ENCODE results near the gene INVS.
"Not testable (repeated sequence)": the region's sequence is repeated elsewhere in the genome, so short reads cannot be mapped to it uniquely, and the experiment has no call there.

INVS gene

DNA sequence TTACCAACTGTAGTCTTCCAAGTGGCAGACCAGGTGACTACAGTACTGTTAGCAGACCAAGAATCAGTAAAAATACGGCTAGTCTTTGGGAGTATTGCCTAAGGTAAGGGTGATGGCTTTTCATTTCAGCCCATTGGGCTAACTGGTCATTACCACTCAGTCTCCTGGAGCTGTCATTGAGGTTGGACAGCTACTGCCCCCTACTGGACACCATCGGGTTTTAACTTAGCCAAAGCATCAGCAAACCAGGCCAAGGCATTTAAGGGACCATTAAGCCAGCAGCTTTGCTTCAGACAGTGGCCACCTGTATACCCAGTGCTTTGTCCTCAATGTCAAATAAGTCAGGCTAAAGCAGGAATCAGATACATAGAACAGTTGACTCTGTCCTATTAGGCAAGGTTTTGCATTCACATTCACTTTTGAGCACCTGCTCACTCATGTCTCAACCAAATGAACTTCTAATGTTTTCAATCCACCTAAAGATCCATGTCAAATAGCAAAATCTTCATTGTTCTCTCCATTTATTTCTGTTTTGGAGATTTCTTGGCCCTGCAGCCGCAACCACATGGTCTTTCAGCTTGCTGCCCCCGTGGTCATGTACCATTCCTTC lies 117.2 kb downstream of the INVS start:
- Histone ChIP-seq H3K27me3 (ENCODE audit: control insufficient read depth, insufficient read depth, low read length) (no peaks in the 10 kb centered on the region), H3K4me3 (ENCODE audit: low read length) (no peak overlapping the region), H3K36me3 (ENCODE audit: control insufficient read depth, insufficient read depth, low read length) (no peaks in the 10 kb centered on the region), H3K27ac (ENCODE audit: low read length) (no peak overlapping the region), H3K9me3 (ENCODE audit: control insufficient read depth, insufficient read depth, low read length) (no peaks in the 10 kb centered on the region), H3K4me1 (ENCODE audit: control insufficient read depth, insufficient read depth, low read length) (no peaks in the 10 kb centered on the region)
- no CpG with 5 or more reads among the region's 4 CpGs for WGBS (ENCODE audit: insufficient coverage, insufficient read length)
- DNase-seq (ENCODE audit: low read depth, low spot score) = peak; percentile 84

- Histone ChIP-seq H3K4me1 (ENCODE audit: control insufficient read depth, insufficient read depth, low read length) (no peaks in the 10 kb centered on the region), H3K27ac (ENCODE audit: low read length) (no peak overlapping the region), H3K36me3 (ENCODE audit: control insufficient read depth, insufficient read depth, low read length) (no peaks in the 10 kb centered on the region), H3K4me3 (ENCODE audit: low read length) (no peak overlapping the region), H3K27me3 (ENCODE audit: control insufficient read depth, insufficient read depth, low read length) (no peaks in the 10 kb centered on the region), H3K9me3 (ENCODE audit: control insufficient read depth, insufficient read depth, low read length) (no peaks in the 10 kb centered on the region)
- no peak for DNase-seq (ENCODE audit: low read depth, low spot score)
- WGBS (ENCODE audit: insufficient coverage, insufficient read length) = no CpG with 5 or more reads among the region's 2 CpGs
Observed at GRCh38 chr9:100217536-100217935, 118.5 kb downstream of the INVS start.

DNA sequence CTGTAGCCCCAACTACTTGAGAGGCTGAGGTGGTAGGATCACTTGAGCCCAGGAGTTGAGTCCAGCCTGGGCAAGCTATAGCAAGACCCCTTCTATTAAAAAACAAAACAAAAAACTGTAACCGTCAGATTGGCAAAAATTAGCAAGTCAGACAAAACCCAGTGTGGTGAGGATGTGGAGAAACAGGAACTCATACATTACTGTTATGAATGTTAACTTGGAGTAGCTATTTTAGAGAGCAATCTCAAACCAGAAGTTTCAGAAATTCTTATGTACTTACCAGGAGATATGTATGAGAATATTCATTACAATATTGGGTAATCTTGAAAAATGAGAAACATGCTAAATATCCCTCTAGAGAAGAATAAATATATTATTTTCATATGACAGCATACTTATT lies 120.3 kb downstream of the INVS start:
- no CpG with 5 or more reads among the region's 1 CpG for WGBS (ENCODE audit: insufficient coverage, insufficient read length)
- no peak overlapping the region for H3K4me3 ChIP-seq (ENCODE audit: low read length)
- DNase-seq (ENCODE audit: low read depth, low spot score) = no peak
- H3K4me1 ChIP-seq (ENCODE audit: control insufficient read depth, insufficient read depth, low read length) = no peaks in the 10 kb centered on the region
- no peaks in the 10 kb centered on the region for H3K36me3 ChIP-seq (ENCODE audit: control insufficient read depth, insufficient read depth, low read length)
- H3K27me3 ChIP-seq (ENCODE audit: control insufficient read depth, insufficient read depth, low read length) = no peaks in the 10 kb centered on the region
- H3K9me3 ChIP-seq (ENCODE audit: control insufficient read depth, insufficient read depth, low read length) = no peaks in the 10 kb centered on the region
- H3K27ac ChIP-seq (ENCODE audit: low read length) = no peak overlapping the region

- H3K9me3 ChIP-seq (ENCODE audit: control insufficient read depth, insufficient read depth, low read length) = no peaks in the 10 kb centered on the region
- no peaks in the 10 kb centered on the region for H3K36me3 ChIP-seq (ENCODE audit: control insufficient read depth, insufficient read depth, low read length)
- no peak for DNase-seq (ENCODE audit: low read depth, low spot score)
- H3K4me3 ChIP-seq (ENCODE audit: low read length) = no peak overlapping the region
- H3K4me1 ChIP-seq (ENCODE audit: control insufficient read depth, insufficient read depth, low read length) = no peaks in the 10 kb centered on the region
- H3K27ac ChIP-seq (ENCODE audit: low read length) = no peak overlapping the region
- H3K27me3 ChIP-seq (ENCODE audit: control insufficient read depth, insufficient read depth, low read length) = no peaks in the 10 kb centered on the region
- no CpG with 5 or more reads among the region's 1 CpG for WGBS (ENCODE audit: insufficient coverage, insufficient read length)
Observed at GRCh38 chr9:100220936-100221335, 121.9 kb downstream of the INVS start.

GRCh38 chr9:100221538-100221937 lies 122.5 kb downstream of the INVS start:
- H3K9me3 ChIP-seq (ENCODE audit: control insufficient read depth, insufficient read depth, low read length) = no peaks in the 10 kb centered on the region
- H3K4me3 ChIP-seq (ENCODE audit: low read length) = no peak overlapping the region
- no CpG with 5 or more reads among the region's 1 CpG for WGBS (ENCODE audit: insufficient coverage, insufficient read length)
- no peaks in the 10 kb centered on the region for H3K27me3 ChIP-seq (ENCODE audit: control insufficient read depth, insufficient read depth, low read length)
- H3K4me1 ChIP-seq (ENCODE audit: control insufficient read depth, insufficient read depth, low read length) = no peaks in the 10 kb centered on the region
- no peak for DNase-seq (ENCODE audit: low read depth, low spot score)
- H3K36me3 ChIP-seq (ENCODE audit: control insufficient read depth, insufficient read depth, low read length) = no peaks in the 10 kb centered on the region
- no peak overlapping the region for H3K27ac ChIP-seq (ENCODE audit: low read length)

GRCh38 chr9:100222674-100223073 lies 123.6 kb downstream of the INVS start:
- H3K36me3 ChIP-seq (ENCODE audit: control insufficient read depth, insufficient read depth, low read length) = no peaks in the 10 kb centered on the region
- no peak for DNase-seq (ENCODE audit: low read depth, low spot score)
- H3K4me1 ChIP-seq (ENCODE audit: control insufficient read depth, insufficient read depth, low read length) = no peaks in the 10 kb centered on the region
- no peaks in the 10 kb centered on the region for H3K9me3 ChIP-seq (ENCODE audit: control insufficient read depth, insufficient read depth, low read length)
- WGBS (ENCODE audit: insufficient coverage, insufficient read length) = no CpG with 5 or more reads among the region's 2 CpGs
- H3K27me3 ChIP-seq (ENCODE audit: control insufficient read depth, insufficient read depth, low read length) = no peaks in the 10 kb centered on the region
- no peak overlapping the region for H3K4me3 ChIP-seq (ENCODE audit: low read length)
- H3K27ac ChIP-seq (ENCODE audit: low read length) = no peak overlapping the region

- WGBS (ENCODE audit: insufficient coverage, insufficient read length) = no CpG with 5 or more reads among the region's 2 CpGs
- H3K9me3 ChIP-seq (ENCODE audit: control insufficient read depth, insufficient read depth, low read length) = no peaks in the 10 kb centered on the region
- no peaks in the 10 kb centered on the region for H3K36me3 ChIP-seq (ENCODE audit: control insufficient read depth, insufficient read depth, low read length)
- H3K27ac ChIP-seq (ENCODE audit: low read length) = no peak overlapping the region
- no peak overlapping the region for H3K4me3 ChIP-seq (ENCODE audit: low read length)
- no peaks in the 10 kb centered on the region for H3K27me3 ChIP-seq (ENCODE audit: control insufficient read depth, insufficient read depth, low read length)
- no peaks in the 10 kb centered on the region for H3K4me1 ChIP-seq (ENCODE audit: control insufficient read depth, insufficient read depth, low read length)
- DNase-seq (ENCODE audit: low read depth, low spot score) = no peak
Observed at GRCh38 chr9:100227636-100228035, 128.6 kb downstream of the INVS start.

- no CpG with 5 or more reads among the region's 4 CpGs for WGBS (ENCODE audit: insufficient coverage, insufficient read length)
- DNase-seq (ENCODE audit: low read depth, low spot score) = no peak
- no peaks in the 10 kb centered on the region for H3K4me1 ChIP-seq (ENCODE audit: control insufficient read depth, insufficient read depth, low read length)
- H3K27ac ChIP-seq (ENCODE audit: low read length) = no peak overlapping the region
- no peaks in the 10 kb centered on the region for H3K9me3 ChIP-seq (ENCODE audit: control insufficient read depth, insufficient read depth, low read length)
- no peak overlapping the region for H3K4me3 ChIP-seq (ENCODE audit: low read length)
- H3K36me3 ChIP-seq (ENCODE audit: control insufficient read depth, insufficient read depth, low read length) = no peaks in the 10 kb centered on the region
- no peaks in the 10 kb centered on the region for H3K27me3 ChIP-seq (ENCODE audit: control insufficient read depth, insufficient read depth, low read length)
Observed at GRCh38 chr9:100228352-100228869, 129.4 kb downstream of the INVS start.

DNA sequence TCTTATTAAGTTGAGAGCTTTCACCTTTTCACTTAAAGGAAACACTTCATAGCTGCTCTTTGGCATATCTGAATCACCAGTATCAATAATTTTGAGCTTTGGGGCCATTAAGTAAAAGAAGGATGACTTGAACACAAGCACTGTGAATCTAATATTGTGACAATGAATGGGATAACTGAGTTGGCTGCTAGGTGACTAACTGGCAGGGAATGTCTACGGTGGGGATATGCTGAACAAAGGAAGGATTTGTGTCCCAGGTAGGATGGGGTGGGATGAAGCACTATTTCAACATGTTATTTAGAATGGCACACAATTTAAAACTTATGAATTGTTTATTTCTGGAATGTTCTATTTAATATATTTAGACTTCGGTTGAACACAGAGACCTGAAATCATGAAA lies 130.1 kb downstream of the INVS start:
- WGBS (ENCODE audit: insufficient coverage, insufficient read length) = no CpG with 5 or more reads among the region's 2 CpGs
- Histone ChIP-seq H3K36me3 (ENCODE audit: control insufficient read depth, insufficient read depth, low read length) (no peaks in the 10 kb centered on the region), H3K9me3 (ENCODE audit: control insufficient read depth, insufficient read depth, low read length) (no peaks in the 10 kb centered on the region), H3K4me3 (ENCODE audit: low read length) (no peak overlapping the region), H3K27me3 (ENCODE audit: control insufficient read depth, insufficient read depth, low read length) (no peaks in the 10 kb centered on the region), H3K4me1 (ENCODE audit: control insufficient read depth, insufficient read depth, low read length) (no peaks in the 10 kb centered on the region), H3K27ac (ENCODE audit: low read length) (no peak overlapping the region)
- DNase-seq (ENCODE audit: low read depth, low spot score) = no peak

DNA sequence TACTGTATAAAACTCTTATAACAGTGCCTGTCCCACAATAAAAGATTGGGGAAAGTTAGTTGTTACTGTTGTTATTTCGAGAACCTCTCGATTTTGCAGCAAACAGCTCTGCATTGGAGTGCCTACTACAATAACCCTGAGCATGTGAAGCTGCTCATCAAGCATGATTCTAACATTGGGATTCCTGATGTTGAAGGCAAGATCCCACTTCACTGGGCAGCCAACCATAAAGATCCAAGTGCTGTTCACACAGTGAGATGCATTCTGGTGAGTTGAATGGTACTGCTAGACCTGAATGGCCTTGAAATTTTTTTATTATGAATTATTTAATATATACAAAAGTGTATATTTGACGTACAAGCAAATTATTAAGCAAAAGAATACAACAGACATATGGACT lies 130.5 kb downstream of the INVS start:
- Histone ChIP-seq H3K9me3 (ENCODE audit: control insufficient read depth, insufficient read depth, low read length) (no peaks in the 10 kb centered on the region), H3K27ac (ENCODE audit: low read length) (no peak overlapping the region), H3K4me3 (ENCODE audit: low read length) (no peak overlapping the region), H3K36me3 (ENCODE audit: control insufficient read depth, insufficient read depth, low read length) (no peaks in the 10 kb centered on the region), H3K4me1 (ENCODE audit: control insufficient read depth, insufficient read depth, low read length) (no peaks in the 10 kb centered on the region), H3K27me3 (ENCODE audit: control insufficient read depth, insufficient read depth, low read length) (no peaks in the 10 kb centered on the region)
- no peak for DNase-seq (ENCODE audit: low read depth, low spot score)
- no CpG with 5 or more reads among the region's 3 CpGs for WGBS (ENCODE audit: insufficient coverage, insufficient read length)

DNA sequence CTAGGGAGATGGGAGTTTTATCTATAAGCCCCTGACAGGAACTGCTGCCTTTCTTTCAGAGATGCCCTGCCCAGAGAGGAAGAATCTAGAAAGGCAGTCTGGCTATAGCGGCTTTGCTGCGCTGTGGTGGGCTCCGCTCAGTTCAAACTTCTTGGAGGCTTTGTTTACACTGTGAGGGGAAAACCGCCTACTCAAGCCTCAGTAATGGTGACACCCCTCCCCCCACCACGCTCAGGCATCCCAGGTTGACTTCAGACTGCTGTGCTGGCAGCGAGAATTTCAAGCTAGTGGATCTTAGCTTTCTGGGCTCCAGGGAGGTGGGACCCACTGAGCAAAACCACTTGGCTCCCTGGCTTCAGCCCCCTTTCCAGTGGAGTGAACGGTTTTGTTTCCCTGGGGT lies 137.9 kb downstream of the INVS start:
- no CpG with 5 or more reads among the region's 7 CpGs for WGBS (ENCODE audit: insufficient coverage, insufficient read length)
- not testable (repeated sequence) for H3K4me3 ChIP-seq (ENCODE audit: low read length); H3K27me3 ChIP-seq (ENCODE audit: control insufficient read depth, insufficient read depth, low read length); H3K36me3 ChIP-seq (ENCODE audit: control insufficient read depth, insufficient read depth, low read length); H3K27ac ChIP-seq (ENCODE audit: low read length); H3K9me3 ChIP-seq (ENCODE audit: control insufficient read depth, insufficient read depth, low read length); H3K4me1 ChIP-seq (ENCODE audit: control insufficient read depth, insufficient read depth, low read length); DNase-seq (ENCODE audit: low read depth, low spot score)
